Spinal cord (tissue), 10 donors: ENCODE results near the gene MOAP1. TPM values are rescaled to one million over a fixed set of nuclear protein-coding genes. Genes with fewer than 3 reads are reported as not detected.

ENCODE experiments used
- DNase-seq, 6 donors: peaks; one replicate each; pipeline versions ENCODE4 v3.0.0 to v3.0.0-alpha.2; 2013 to 2015; ENCODE audit warnings: low spot score in 6 of 6, low read depth in 4 of 6
- H3K27ac ChIP-seq: one replicate; pipeline ENCODE4 v1.5.1; 2013; ENCODE audit warnings: low read depth, low read length, control low read depth
- H3K27me3 ChIP-seq: one replicate; pipeline ENCODE4 v1.6.1; 2013; ENCODE audit warnings: low read length; ENCODE audit not compliant: control insufficient read depth, insufficient read depth
- H3K36me3 ChIP-seq: one replicate; pipeline ENCODE4 v1.6.1; 2013; ENCODE audit warnings: low read length; ENCODE audit not compliant: control insufficient read depth, insufficient read depth
- H3K4me1 ChIP-seq: one replicate; pipeline ENCODE4 v1.6.1; 2013; ENCODE audit warnings: low read length; ENCODE audit not compliant: control insufficient read depth, insufficient read depth
- H3K4me3 ChIP-seq: one replicate; pipeline ENCODE4 v1.5.1; 2013; ENCODE audit warnings: low read depth, low read length, control low read depth
- H3K9me3 ChIP-seq: one replicate; pipeline ENCODE4 v1.6.1; 2013; ENCODE audit warnings: low read length; ENCODE audit not compliant: control insufficient read depth, insufficient read depth
- WGBS: methylation state at CpG from one replicate; pipeline ENCODE4 v1.1.5; 2013; ENCODE audit warnings: missing lambda C conversion rate; ENCODE audit not compliant: insufficient coverage; 5-methylcytosine and 5-hydroxymethylcytosine counted together
- polyA plus RNA-seq, 2 donors: library from polyadenylated mRNA; unstranded; fragments of 120-200 nt; gene quantifications; one replicate each; pipeline ENCODE4 v1.2.1, GENCODE V29; 2013; ENCODE audit not compliant: insufficient read length in 2 of 2
- total RNA-seq, 2 donors: library from RNA; depleted of rRNA in 1 of 2; stranded (reverse); fragments of 120-200 nt in 1 of 2; fragments of >200 nt in 1 of 2; gene quantifications; one replicate each; pipeline versions ENCODE4 v1.2.3 to v1.2.4, GENCODE V29; 2013 to 2014
- donor health status: healthy.

Gene MOAP1
- total and polyA plus RNA-seq, 4 donors: 68.3 to 157 (median 147) TPM

DNA sequence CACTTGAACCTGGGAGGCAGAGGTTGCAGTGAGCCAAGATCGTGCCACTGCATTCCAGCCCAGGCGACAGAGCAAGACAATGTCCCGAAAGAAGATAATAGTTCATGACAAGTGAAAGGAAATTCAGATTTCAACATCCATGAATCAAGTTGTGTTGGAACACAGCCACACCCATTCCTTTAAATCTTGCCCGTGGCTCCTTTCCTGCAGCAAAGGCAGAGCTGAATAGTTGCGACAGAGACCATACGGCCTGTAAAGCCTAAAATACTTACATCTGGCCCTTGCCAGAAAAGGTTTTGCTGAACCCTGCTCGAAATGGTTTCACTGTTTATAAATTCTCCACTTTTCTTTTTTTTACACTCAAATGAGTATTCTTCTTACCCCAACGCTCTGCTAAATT is 51.2 kb downstream of the MOAP1 start:
- H3K4me1 ChIP-seq: peaks cover 5% of the 10 kb centered on the region
- H3K9me3 ChIP-seq: no peaks in the 10 kb centered on the region
- 65% methylated on average over 6 of the region's 8 CpGs for WGBS
- no peak overlapping the region for H3K27ac ChIP-seq
- H3K4me3 ChIP-seq: no peak overlapping the region
- no peaks in the 10 kb centered on the region for H3K27me3 ChIP-seq
- DNase-seq: no peak
- H3K36me3 ChIP-seq: no peaks in the 10 kb centered on the region

DNA sequence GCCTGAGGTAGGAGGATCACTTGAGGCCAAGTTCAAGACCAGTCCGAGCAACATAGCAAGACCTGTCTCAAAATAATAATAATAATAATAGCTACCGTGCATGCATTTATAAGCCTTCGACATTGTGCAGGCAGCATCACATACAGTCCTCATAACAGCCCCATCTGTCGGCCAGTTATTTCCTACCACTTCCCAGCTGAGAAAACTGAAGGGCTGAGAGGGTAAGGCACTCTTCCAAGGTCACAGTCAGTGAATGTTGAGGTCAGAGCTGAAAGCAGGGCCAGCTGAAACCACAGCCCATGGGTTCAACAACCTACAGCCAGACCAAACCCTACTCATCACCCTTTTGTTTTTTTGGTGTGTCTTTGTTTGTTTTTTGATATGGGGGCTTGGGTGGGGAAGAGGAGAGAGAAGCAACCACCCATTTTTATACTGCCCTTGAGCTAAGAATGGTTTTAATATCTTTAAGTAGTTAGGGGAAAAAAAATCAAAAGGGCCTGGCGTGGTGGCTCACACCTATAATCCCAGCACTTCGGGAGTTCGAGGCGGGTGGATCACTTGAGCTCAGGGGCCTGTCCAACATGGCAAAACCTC is 52.1 kb downstream of the MOAP1 start:
- peak in 2 of 6 donors; percentile 21 to 53 for DNase-seq
- 80% methylated on average over 1 of the region's 8 CpGs for WGBS

More for the DNA sequence above, 52.1 kb downstream of the MOAP1 start:
- Histone ChIP-seq H3K36me3 (no peaks in the 10 kb centered on the region), H3K4me3 (no peak overlapping the region), H3K4me1 (no peaks in the 10 kb centered on the region), H3K9me3 (no peaks in the 10 kb centered on the region), H3K27ac (no peak overlapping the region), H3K27me3 (no peaks in the 10 kb centered on the region)

Other genes with a start within 250 kb of the MOAP1 start
- 10 to 100 TPM; 33.8 to 40.2 TPM for gene ITPK1, start 69.0 kb downstream of the MOAP1 start, total RNA-seq
- 100 to 1,000 TPM; 126 to 147 TPM for gene ITPK1, start 69.0 kb downstream of the MOAP1 start, polyA plus RNA-seq
- gene LYSET, start 420 bp upstream of the MOAP1 start, total RNA-seq: 10 to 100 TPM; 11.6 to 19.9 TPM
- gene LYSET, start 420 bp upstream of the MOAP1 start, polyA plus RNA-seq: 10 to 100 TPM; 29.1 to 32.8 TPM
- 10 to 100 TPM; 13.6 to 22.0 TPM for gene GON7, start 22.2 kb upstream of the MOAP1 start, total RNA-seq
- 10 to 100 TPM; 16.7 to 16.8 TPM for gene GON7, start 22.2 kb upstream of the MOAP1 start, polyA plus RNA-seq
- 10 to 100 TPM; 28.2 to 40.1 TPM for gene UBR7, start 22.4 kb upstream of the MOAP1 start, total RNA-seq
- gene UBR7, start 22.4 kb upstream of the MOAP1 start, polyA plus RNA-seq: 10 to 100 TPM; 38.2 to 41.4 TPM
- 10 to 100 TPM; 27.7 to 41.8 TPM for gene BTBD7, start 148.1 kb upstream of the MOAP1 start, total RNA-seq
- gene BTBD7, start 148.1 kb upstream of the MOAP1 start, polyA plus RNA-seq: 10 to 100 TPM; 19.1 to 22.0 TPM
- gene COX8C, start 162.3 kb upstream of the MOAP1 start, total RNA-seq: not detected
- under 1 TPM in 1 of 2 donors, not detected in 1; 0.30 TPM for gene COX8C, start 162.3 kb upstream of the MOAP1 start, polyA plus RNA-seq
- gene UNC79, start 246.0 kb upstream of the MOAP1 start, total RNA-seq: 10 to 100 TPM in 1 of 2 donors, 1 to 10 TPM in 1; 7.9 to 20.7 TPM
- 10 to 100 TPM; 15.0 to 15.2 TPM for gene UNC79, start 246.0 kb upstream of the MOAP1 start, polyA plus RNA-seq